ENCODE measurements around the gene PPCS. TPM values are rescaled to one million over a fixed set of nuclear protein-coding genes. Genes with fewer than 3 reads are reported as not detected.

The PPCS gene
- total and polyA plus RNA-seq, 9 of the 15 experiments (the other 6 are each of a cell fraction or from before 2014, with no cell fraction given), result 7.9 to 34.6 (median 14.8) TPM

DNA sequence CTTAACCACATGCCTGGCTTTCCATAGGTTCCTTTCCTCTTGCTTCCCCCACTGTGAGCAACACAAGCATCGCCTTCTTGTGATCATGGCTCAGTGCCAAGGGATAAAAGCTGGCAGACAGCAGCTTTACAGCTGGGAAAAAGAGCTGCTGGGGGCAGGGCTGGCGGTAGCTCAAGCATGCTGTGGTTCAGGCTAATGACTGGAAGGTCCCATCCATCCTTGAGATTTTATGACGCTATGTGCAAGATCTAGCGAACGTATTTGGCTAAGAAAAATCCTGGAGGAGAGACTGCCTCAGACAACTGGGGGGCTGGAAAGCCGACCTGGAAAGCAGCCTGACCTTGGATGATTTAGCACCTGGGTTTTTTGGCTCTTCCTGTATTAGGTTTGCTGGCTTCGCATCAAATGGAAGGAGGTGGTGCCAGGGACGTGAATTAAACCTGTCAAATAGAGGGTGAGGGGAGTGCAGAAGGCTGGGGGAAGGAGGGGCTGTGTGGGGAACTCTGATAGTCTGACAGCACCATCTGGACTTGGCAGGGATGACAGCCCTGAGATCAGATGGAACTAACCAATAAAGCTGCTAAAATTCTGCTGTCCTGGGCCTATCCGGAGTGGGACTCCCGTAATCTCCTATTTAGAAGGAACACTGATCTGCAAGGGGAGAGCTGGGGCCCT, 35.3 kb upstream of the PPCS start:
- H3K9me1 ChIP-seq (ENCODE audit: control insufficient read depth, insufficient read depth, low read length), result no peaks in the 10 kb centered on the region
- in situ Hi-C loops (cut with MboI), result no loop called here
- ChIA-PET CTCF (ENCODE audit: low intra/inter-chr PET ratio) (no interaction called here), POLR2A (interaction anchor here (0.5 kb wide), 1 partner anchor 143 kb away, joined by 3 read pairs; no protein-coding TSS in a partner anchor)
- H3K79me2 ChIP-seq (ENCODE audit: control insufficient read depth, insufficient read depth, low read length), result no peaks in the 10 kb centered on the region
- DNase-seq (ENCODE audit: extremely low read depth in 1 of 4, low spot score in 3 of 4) (no peak), FAIRE-seq (no peak), ATAC-seq (no peak; the same call in 2 of the 3 replicates)
- BruUV-seq (replicated peaks), result no TSS peak
- H3K4me2 ChIP-seq (ENCODE audit: insufficient read depth, low read length), result no peak overlapping the region
- H2AFZ ChIP-seq (ENCODE audit: low read depth, low read length), result no peak overlapping the region
- no peak overlapping the region for H3K9ac ChIP-seq (ENCODE audit: insufficient read depth in 1 of 2, low read depth in 2 of 2, low read length in 2 of 2)
- intact Hi-C loops (cut with micrococcal nuclease), result no loop called here
- no peaks in the 10 kb centered on the region for H3K36me3 ChIP-seq (ENCODE audit: control insufficient read depth, insufficient read depth, low read length)
- H4K20me1 ChIP-seq (replicated peaks; ENCODE audit: control insufficient read depth, insufficient read depth, low read length), result no peaks in the 10 kb centered on the region
- H3K4me3 ChIP-seq, result no peak overlapping the region
- no peaks in the 10 kb centered on the region; a peak in 1 of 5 replicates for H3K4me1 ChIP-seq (replicated peaks in 1 of 2; ENCODE audit: control insufficient read depth in 2 of 2, insufficient read depth in 2 of 2, low read length in 2 of 2)
- no peaks in the 10 kb centered on the region for H3K9me3 ChIP-seq (replicated peaks; ENCODE audit: control insufficient read depth, insufficient read depth, low read depth, low read length)
- TF ChIP-seq, protein P1, sequence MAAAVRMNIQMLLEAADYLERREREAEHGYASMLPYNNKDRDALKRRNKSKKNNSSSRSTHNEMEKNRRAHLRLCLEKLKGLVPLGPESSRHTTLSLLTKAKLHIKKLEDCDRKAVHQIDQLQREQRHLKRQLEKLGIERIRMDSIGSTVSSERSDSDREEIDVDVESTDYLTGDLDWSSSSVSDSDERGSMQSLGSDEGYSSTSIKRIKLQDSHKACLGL (CRISPR knock-in tag; IDR thresholded peaks at IDR 0.05; ENCODE audit: borderline replicate concordance, poor library complexity, severe bottlenecking), result no peak
- TF ChIP-seq MYBL2 (IDR thresholded peaks at IDR 0.05; ENCODE audit: low read depth) (no peak), MYBL2 (CRISPR knock-in tag; IDR thresholded peaks at IDR 0.05; ENCODE audit: borderline replicate concordance) (no peak), NFIC (IDR thresholded peaks at IDR 0.05) (peak; percentile 69), BRF2 (IDR thresholded peaks at IDR 0.05; ENCODE audit: borderline replicate concordance, insufficient read depth, insufficient read length) (no peak), ZNF398 (CRISPR knock-in tag; IDR thresholded peaks at IDR 0.05) (no peak)
- 2% methylated on average over 10 of the region's 10 CpGs for WGBS (ENCODE audit: insufficient coverage, low coverage, missing lambda C conversion rate)
- H3K27ac ChIP-seq (ENCODE audit: extremely low read depth, low read depth, low read length), result no peak overlapping the region
- H3K27me3 ChIP-seq (ENCODE audit: control insufficient read depth in 2 of 2, insufficient read depth in 2 of 2, low read length in 2 of 2), result peaks cover 48 to 50% of the 10 kb centered on the region in 2 experiments

Measured in K562 (cell line).